Thoracic aorta (tissue), 2 donors: ENCODE measurements around the gene HOGA1. TPM values are rescaled to one million over a fixed set of nuclear protein-coding genes. Genes with fewer than 3 reads are reported as not detected.

ENCODE experiments used
- ATAC-seq: fragments of 150-250 bp; one replicate; pipeline ENCODE4 v1.8.0; 2017; ENCODE audit warnings: low read depth; ENCODE audit not compliant: insufficient number of reproducible peaks, low FRiP score
- DNase-seq: peaks from one replicate; pipeline ENCODE4 v3.0.0-alpha.2; 2020; ENCODE audit warnings: low spot score
- H3K27ac ChIP-seq, 2 donors: fragments of 200-600 bp; sonication (generic); 1 replicate in 1 of 2; 2 replicates in 1 of 2; pipeline ENCODE4 v1.5.1; 2016; ENCODE audit warnings: mild to moderate bottlenecking in 2 of 2, moderate library complexity in 2 of 2
- H3K27me3 ChIP-seq: fragments of 200-600 bp; sonication (generic); replicated peaks from 2 replicates; pipeline ENCODE4 v1.6.0; 2016; ENCODE audit warnings: mild to moderate bottlenecking; ENCODE audit not compliant: insufficient read depth
- H3K36me3 ChIP-seq: fragments of 200-600 bp; sonication (generic); one replicate; pipeline ENCODE4 v1.5.1; 2016
- H3K4me1 ChIP-seq, 2 donors: fragments of 200-600 bp; sonication (generic); 1 replicate in 1 of 2; 2 replicates in 1 of 2; pipeline versions ENCODE4 v1.5.1 to v1.6.0; 2016; ENCODE audit warnings: low read depth in 2 of 2, mild to moderate bottlenecking in 1 of 2; ENCODE audit not compliant: control insufficient read depth in 1 of 2
- H3K4me3 ChIP-seq: fragments of 200-600 bp; sonication (generic); 2 replicates; pipeline ENCODE4 v1.5.1; 2016; ENCODE audit warnings: mild to moderate bottlenecking
- H3K9me3 ChIP-seq: fragments of 200-600 bp; sonication (generic); 2 replicates; pipeline ENCODE4 v1.5.1; 2016
- CTCF ChIP-seq: fragments of 200-600 bp; sonication (generic); IDR thresholded peaks from one replicate; pipeline ENCODE4 v1.5.1; 2019; ENCODE audit warnings: antibody characterized with exemption
- total RNA-seq, 2 donors: library from RNA; depleted of rRNA; stranded (reverse); fragments of >200 nt; gene quantifications; one replicate each; pipeline versions ENCODE4 v1.1.0 to v1.2.3, GENCODE V29; 2016

The HOGA1 gene
- total RNA-seq, 2 donors from 2014 or later: 7.0 to 12.3 TPM

- H3K9me3 ChIP-seq: no peaks in the 10 kb centered on the region
- no peak overlapping the region for H3K4me3 ChIP-seq
- ATAC-seq (no peak), DNase-seq (no peak)
- H3K27me3 ChIP-seq: no peaks in the 10 kb centered on the region
- H3K27ac ChIP-seq: no peak overlapping the region
- peaks cover 3 to 23% of the 10 kb centered on the region in 2 donors for H3K4me1 ChIP-seq
- no peaks in the 10 kb centered on the region for H3K36me3 ChIP-seq
- TF ChIP-seq CTCF: no peak
These were observed 3.5 kb upstream of the HOGA1 start for GRCh38 chr10:97580421-97581367.

- Histone ChIP-seq H3K9me3 (no peaks in the 10 kb centered on the region), H3K4me3 (no peak overlapping the region), H3K36me3 (no peaks in the 10 kb centered on the region), H3K4me1 (peaks cover 3 to 27% of the 10 kb centered on the region in 2 donors), H3K27ac (no peak overlapping the region), H3K27me3 (no peaks in the 10 kb centered on the region)
- no peak for TF ChIP-seq CTCF
- DNase-seq (no peak), ATAC-seq (no peak)
These were observed 2.0 kb upstream of the HOGA1 start for GRCh38 chr10:97582169-97582568.

- no peaks in the 10 kb centered on the region for H3K27me3 ChIP-seq
- peak overlapping the region; percentile 27 to 59 for H3K27ac ChIP-seq
- H3K36me3 ChIP-seq: no peaks in the 10 kb centered on the region
- DNase-seq (no peak), ATAC-seq (no peak)
- no peak overlapping the region for H3K4me3 ChIP-seq
- TF ChIP-seq CTCF: no peak
- peaks cover 3 to 27% of the 10 kb centered on the region in 2 donors for H3K4me1 ChIP-seq
- H3K9me3 ChIP-seq: no peaks in the 10 kb centered on the region
These were observed 713 bp upstream of the HOGA1 start for GRCh38 chr10:97583476-97583875.

- no peak for DNase-seq
- no peaks in the 10 kb centered on the region for H3K9me3 ChIP-seq
- H3K27ac ChIP-seq: peak overlapping the region; percentile 59 to 75
- peaks cover 3 to 27% of the 10 kb centered on the region in 2 donors for H3K4me1 ChIP-seq
- H3K4me3 ChIP-seq: peak overlapping the region; percentile 16
- ATAC-seq: no peak
- H3K27me3 ChIP-seq: no peaks in the 10 kb centered on the region
- TF ChIP-seq CTCF: no peak
- H3K36me3 ChIP-seq: no peaks in the 10 kb centered on the region
These were observed 729 bp downstream of the HOGA1 start for GRCh38 chr10:97584798-97585438.

GRCh38 chr10:97585439-97585811, 1.2 kb downstream of the HOGA1 start:
- peaks cover 3 to 27% of the 10 kb centered on the region in 2 donors for H3K4me1 ChIP-seq
- DNase-seq (no peak), ATAC-seq (no peak)
- no peaks in the 10 kb centered on the region for H3K9me3 ChIP-seq
- H3K27ac ChIP-seq: peak overlapping the region in 1 of 2 donors; percentile 59
- no peak for TF ChIP-seq CTCF
- H3K27me3 ChIP-seq: no peaks in the 10 kb centered on the region
- H3K4me3 ChIP-seq: no peak overlapping the region
- no peaks in the 10 kb centered on the region for H3K36me3 ChIP-seq
